GM10847 (cell line): Measurements from ENCODE around the gene TMEM273.

Experiments used
- POLR2A ChIP-seq: IDR thresholded peaks from 2 replicates; pipeline ENCODE4 v1.6.1; 2011; ENCODE audit not compliant: insufficient read length; ENCODE audit errors: extremely low read depth

Gene TMEM273

GRCh38 chr10:49164559-49165188, 23.5 kb downstream of the TMEM273 start:
- TF ChIP-seq POLR2A = no peak

GRCh38 chr10:49163741-49164140, 24.4 kb downstream of the TMEM273 start:
- TF ChIP-seq POLR2A = no peak

- TF ChIP-seq POLR2A = no peak
Observed at GRCh38 chr10:49162761-49163310, 25.4 kb downstream of the TMEM273 start.

- no peak for TF ChIP-seq POLR2A
Observed at GRCh38 chr10:49162063-49162462, 26.1 kb downstream of the TMEM273 start.

GRCh38 chr10:49161411-49161997, 26.7 kb downstream of the TMEM273 start:
- no peak for TF ChIP-seq POLR2A

GRCh38 chr10:49160814-49161213, 27.4 kb downstream of the TMEM273 start:
- TF ChIP-seq POLR2A = no peak

GRCh38 chr10:49160110-49160509, 28.1 kb downstream of the TMEM273 start:
- no peak for TF ChIP-seq POLR2A

GRCh38 chr10:49158915-49159314, 29.3 kb downstream of the TMEM273 start:
- TF ChIP-seq POLR2A = no peak

- TF ChIP-seq POLR2A = no peak
Observed at GRCh38 chr10:49158404-49158803, 29.8 kb downstream of the TMEM273 start.

- no peak for TF ChIP-seq POLR2A
Observed at GRCh38 chr10:49157229-49157628, 31.0 kb downstream of the TMEM273 start.

- no peak for TF ChIP-seq POLR2A
Observed at GRCh38 chr10:49154641-49155040, 33.5 kb downstream of the TMEM273 start.

- no peak for TF ChIP-seq POLR2A
Observed at GRCh38 chr10:49153971-49154370, 34.2 kb downstream of the TMEM273 start.

GRCh38 chr10:49153115-49153514, 35.1 kb downstream of the TMEM273 start:
- TF ChIP-seq POLR2A = no peak

- TF ChIP-seq POLR2A = no peak
Observed at GRCh38 chr10:49152663-49153062, 35.5 kb downstream of the TMEM273 start.

- TF ChIP-seq POLR2A = no peak
Observed at GRCh38 chr10:49152037-49152436, 36.2 kb downstream of the TMEM273 start.

GRCh38 chr10:49151481-49151880, 36.7 kb downstream of the TMEM273 start:
- no peak for TF ChIP-seq POLR2A

GRCh38 chr10:49151025-49151445, 37.2 kb downstream of the TMEM273 start:
- no peak for TF ChIP-seq POLR2A

GRCh38 chr10:49150426-49150825, 37.8 kb downstream of the TMEM273 start:
- TF ChIP-seq POLR2A = no peak

- no peak for TF ChIP-seq POLR2A
Observed at GRCh38 chr10:49149881-49150280, 38.3 kb downstream of the TMEM273 start.
